Chondrocyte (in vitro differentiated cells): ENCODE measurements around the gene UTS2. TPM values are rescaled to one million over a fixed set of nuclear protein-coding genes. Genes with fewer than 3 reads are reported as not detected.

Experiments
- DNase-seq: peaks from one replicate; pipeline ENCODE4 v3.0.0; 2021; ENCODE audit warnings: mixed read lengths, low spot score
- H3K27ac Mint-ChIP-seq: one replicate; pipeline ENCODE4 v1.8.0; 2021; ENCODE audit warnings: mild to moderate bottlenecking, moderate library complexity, mixed read lengths; ENCODE audit not compliant: unreplicated experiment
- H3K27me3 Mint-ChIP-seq: 2 replicates; pipeline ENCODE4 v1.8.0; 2021; ENCODE audit warnings: low read depth, mixed read lengths
- H3K36me3 Mint-ChIP-seq: 2 replicates; pipeline ENCODE4 v1.8.0; 2021; ENCODE audit warnings: low read depth, mixed read lengths
- H3K4me1 Mint-ChIP-seq: 2 replicates; pipeline ENCODE4 v1.8.0; 2021; ENCODE audit warnings: low read depth, mild to moderate bottlenecking, mixed read lengths
- H3K4me3 Mint-ChIP-seq: one replicate; pipeline ENCODE4 v1.8.0; 2021; ENCODE audit warnings: mild to moderate bottlenecking, moderate library complexity, mixed read lengths; ENCODE audit not compliant: unreplicated experiment
- H3K9me3 Mint-ChIP-seq: 2 replicates; pipeline ENCODE4 v1.8.0; 2021; ENCODE audit warnings: low read depth, mixed read lengths
- total RNA-seq: library from RNA; stranded (reverse); gene quantifications from 3 replicates; pipeline ENCODE4 v1.2.1, GENCODE V29; 2021
- TF ChIP-seq, protein P1 (sequence below): fragments of 200-600 bp; sonication (generic); IDR thresholded peaks from 2 replicates; pipeline ENCODE4 v1.5.0; 2021; ENCODE audit warnings: antibody characterized with exemption, mild to moderate bottlenecking, moderate library complexity

The UTS2 gene
- total RNA-seq, 1 donor from 2014 or later: not detected

DNA sequence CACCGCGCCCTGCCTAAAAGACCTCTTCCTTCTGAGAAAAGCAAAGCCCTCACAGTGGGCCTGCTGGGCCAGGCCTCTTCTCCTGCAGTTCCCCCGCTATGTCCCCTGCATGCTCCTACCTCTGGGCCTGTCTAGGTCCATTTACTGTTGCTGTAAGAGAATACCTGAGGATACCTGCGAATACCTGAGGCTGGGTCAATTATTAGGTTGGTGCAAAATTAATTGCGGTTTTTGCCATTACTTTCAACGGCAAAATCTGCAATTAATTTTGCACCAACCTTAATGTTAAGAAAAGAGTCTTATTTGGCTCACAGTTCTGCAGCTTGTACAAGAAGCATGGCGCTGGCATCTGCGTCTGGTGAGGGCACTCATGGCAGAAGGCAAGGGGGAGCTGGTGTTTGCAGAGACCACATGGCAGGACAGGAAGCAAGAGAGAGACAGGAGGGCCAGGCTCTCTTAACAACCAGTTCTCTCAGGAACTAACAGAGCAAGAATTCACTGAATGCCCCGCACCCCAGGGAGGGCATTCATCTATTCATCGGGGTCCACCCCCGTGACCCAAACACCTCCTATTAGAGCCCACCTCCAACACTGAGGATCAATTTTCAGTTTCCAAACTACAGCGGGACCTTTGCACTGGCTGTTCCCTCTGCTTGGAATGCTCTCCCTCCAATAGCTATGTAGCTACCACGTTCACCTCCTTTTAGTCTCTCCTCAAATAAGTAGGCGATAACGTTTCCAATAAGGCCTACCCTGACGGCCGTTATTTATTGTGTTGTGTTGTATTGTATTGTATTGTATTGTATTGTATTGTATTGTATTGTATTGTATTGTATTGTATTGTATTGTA is 9.6 kb upstream of the UTS2 start:
- no peaks in the 10 kb centered on the region for H3K4me1 Mint-ChIP-seq
- peaks cover 1% of the 10 kb centered on the region for H3K36me3 Mint-ChIP-seq
- H3K27me3 Mint-ChIP-seq: peaks cover 2% of the 10 kb centered on the region
- H3K4me3 Mint-ChIP-seq: no peak overlapping the region
- H3K9me3 Mint-ChIP-seq: no peaks in the 10 kb centered on the region
- no peak overlapping the region for H3K27ac Mint-ChIP-seq
- TF ChIP-seq, protein P1, sequence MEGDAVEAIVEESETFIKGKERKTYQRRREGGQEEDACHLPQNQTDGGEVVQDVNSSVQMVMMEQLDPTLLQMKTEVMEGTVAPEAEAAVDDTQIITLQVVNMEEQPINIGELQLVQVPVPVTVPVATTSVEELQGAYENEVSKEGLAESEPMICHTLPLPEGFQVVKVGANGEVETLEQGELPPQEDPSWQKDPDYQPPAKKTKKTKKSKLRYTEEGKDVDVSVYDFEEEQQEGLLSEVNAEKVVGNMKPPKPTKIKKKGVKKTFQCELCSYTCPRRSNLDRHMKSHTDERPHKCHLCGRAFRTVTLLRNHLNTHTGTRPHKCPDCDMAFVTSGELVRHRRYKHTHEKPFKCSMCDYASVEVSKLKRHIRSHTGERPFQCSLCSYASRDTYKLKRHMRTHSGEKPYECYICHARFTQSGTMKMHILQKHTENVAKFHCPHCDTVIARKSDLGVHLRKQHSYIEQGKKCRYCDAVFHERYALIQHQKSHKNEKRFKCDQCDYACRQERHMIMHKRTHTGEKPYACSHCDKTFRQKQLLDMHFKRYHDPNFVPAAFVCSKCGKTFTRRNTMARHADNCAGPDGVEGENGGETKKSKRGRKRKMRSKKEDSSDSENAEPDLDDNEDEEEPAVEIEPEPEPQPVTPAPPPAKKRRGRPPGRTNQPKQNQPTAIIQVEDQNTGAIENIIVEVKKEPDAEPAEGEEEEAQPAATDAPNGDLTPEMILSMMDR: no peak
- DNase-seq: no peak

DNA sequence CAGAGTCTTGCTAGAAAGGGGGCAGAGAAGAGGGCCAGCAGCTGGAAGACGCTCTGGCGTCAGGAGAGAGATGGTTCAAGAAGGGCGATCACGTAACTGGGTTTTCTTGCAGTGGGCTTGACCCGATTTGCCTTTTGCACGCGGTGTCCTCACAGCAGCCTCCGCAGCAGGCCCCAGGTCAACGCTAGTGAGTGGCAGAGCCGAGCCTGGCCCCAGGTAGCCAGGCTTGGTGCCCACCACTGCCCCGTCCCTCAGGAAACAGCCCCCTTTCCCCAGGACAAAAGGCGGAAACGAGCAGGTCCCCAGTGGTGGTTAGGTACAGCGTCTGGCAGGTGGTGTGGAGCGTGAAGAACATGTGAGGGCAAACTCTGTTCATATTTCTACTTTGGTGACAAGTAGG is 8.6 kb upstream of the UTS2 start:
- H3K9me3 Mint-ChIP-seq: no peaks in the 10 kb centered on the region
- peaks cover 4% of the 10 kb centered on the region for H3K27me3 Mint-ChIP-seq
- DNase-seq: no peak
- no peak overlapping the region for H3K27ac Mint-ChIP-seq
- H3K4me1 Mint-ChIP-seq: no peaks in the 10 kb centered on the region
- H3K36me3 Mint-ChIP-seq: peaks cover 1% of the 10 kb centered on the region
- TF ChIP-seq, protein P1: no peak
- H3K4me3 Mint-ChIP-seq: no peak overlapping the region

DNA sequence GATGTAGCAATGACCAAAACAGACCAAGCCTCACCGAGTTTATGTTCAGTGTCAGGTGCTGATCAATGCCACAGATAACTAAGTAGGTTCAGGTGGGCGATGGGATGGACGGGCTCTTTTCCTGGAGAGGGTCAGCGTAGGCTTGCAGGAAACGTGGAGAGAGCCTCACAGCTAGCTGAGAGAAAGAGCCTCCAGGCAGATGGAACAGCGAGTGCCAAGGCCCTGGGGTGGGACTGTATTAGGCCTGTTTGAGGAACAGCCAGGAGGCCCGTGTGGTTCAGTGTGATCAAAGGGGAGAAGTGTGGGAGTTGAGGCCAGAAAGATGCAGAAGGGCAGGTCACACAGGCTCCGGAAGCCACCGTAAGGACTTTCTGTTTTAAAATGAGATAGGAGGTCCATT is 7.3 kb upstream of the UTS2 start:
- Mint-ChIP-seq H3K36me3 (peaks cover 1% of the 10 kb centered on the region), H3K27me3 (peaks cover 10% of the 10 kb centered on the region), H3K4me1 (no peaks in the 10 kb centered on the region), H3K27ac (no peak overlapping the region), H3K4me3 (no peak overlapping the region), H3K9me3 (no peaks in the 10 kb centered on the region)
- TF ChIP-seq, protein P1: no peak
- no peak for DNase-seq

DNA sequence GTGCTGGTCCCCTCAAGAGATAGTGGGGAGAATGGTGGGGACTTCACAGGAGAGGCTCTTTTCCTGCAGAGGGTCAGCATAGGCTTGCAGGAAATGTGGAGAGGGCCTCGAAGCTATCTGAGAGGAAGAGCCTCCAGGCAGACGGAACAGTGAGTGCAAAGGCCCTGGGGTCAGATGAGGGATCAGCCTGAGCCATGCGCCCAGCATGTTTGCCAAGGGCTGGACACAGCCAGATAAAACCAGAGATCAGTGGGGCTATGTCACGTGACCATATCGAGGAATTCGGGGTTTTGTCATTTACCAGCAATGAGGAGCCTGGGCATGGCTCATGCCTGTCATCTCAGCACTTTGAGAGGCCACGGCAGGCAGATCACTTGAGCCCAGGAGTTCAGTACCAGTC is 6.5 kb upstream of the UTS2 start:
- no peak for DNase-seq
- TF ChIP-seq, protein P1: no peak
- no peaks in the 10 kb centered on the region for H3K4me1 Mint-ChIP-seq
- no peak overlapping the region for H3K4me3 Mint-ChIP-seq
- H3K27ac Mint-ChIP-seq: no peak overlapping the region
- H3K36me3 Mint-ChIP-seq: no peaks in the 10 kb centered on the region
- peaks cover 8% of the 10 kb centered on the region for H3K27me3 Mint-ChIP-seq
- H3K9me3 Mint-ChIP-seq: no peaks in the 10 kb centered on the region

DNA sequence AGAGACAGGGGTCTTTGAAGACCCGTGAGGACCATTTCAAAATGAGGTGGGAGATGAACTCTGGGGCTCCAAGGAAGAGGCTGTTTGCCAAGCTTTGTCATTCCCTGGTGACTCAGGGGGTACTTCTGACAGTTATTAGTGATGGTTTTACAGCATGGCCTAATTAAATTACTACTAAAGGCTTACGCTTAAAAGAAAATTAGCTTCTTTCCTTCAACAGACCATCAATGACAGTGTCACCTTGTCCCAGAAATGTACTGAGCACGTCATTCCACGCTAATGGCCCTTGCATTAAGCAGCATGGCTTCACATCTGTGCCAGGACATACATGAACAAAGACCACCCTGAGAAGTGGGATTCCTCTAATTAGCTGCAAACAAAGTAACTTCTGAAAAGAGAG is 5.1 kb upstream of the UTS2 start:
- TF ChIP-seq, protein P1: no peak

More for the DNA sequence above, 5.1 kb upstream of the UTS2 start:
- Mint-ChIP-seq H3K9me3 (no peaks in the 10 kb centered on the region), H3K4me1 (no peaks in the 10 kb centered on the region), H3K36me3 (no peaks in the 10 kb centered on the region), H3K27ac (no peak overlapping the region), H3K4me3 (no peak overlapping the region), H3K27me3 (peaks cover 8% of the 10 kb centered on the region)
- no peak for DNase-seq
